K562 (cell line): ENCODE results near the gene HELZ. TPM values are rescaled to one million over a fixed set of nuclear protein-coding genes. Genes with fewer than 3 reads are reported as not detected.
A peak's percentile ranks its signal among the peaks of the same experiment; 100 is the strongest.
"Not testable (repeated sequence)": the region's sequence is repeated elsewhere in the genome, so short reads cannot be mapped to it uniquely, and the experiment has no call there.

Experiments
- ATAC-seq: fragments of 200-7000 bp; cut with Tn5 transposase; 3 replicates; pipeline ENCODE4 v1.9.1; 2020; ENCODE audit warnings: moderate library complexity
- BruUV-seq: library from RNA; stranded (reverse); fragments of 400-500 nt; replicated peaks from 2 replicates; lab custom pipeline; 2021; lab: Mats Ljungman, UMichigan
- CTCF ChIA-PET: fragments of 300-600 bp; formaldehyde crosslinking; extraction: SDS; loops from one replicate; lab custom pipeline; 2021; ENCODE audit warnings: low intra/inter-chr PET ratio; lab: Yijun Ruan, JAX
- POLR2A ChIA-PET: fragments of 300-600, 350-650 bp; sonication (Branson Sonifier 250); formaldehyde crosslinking; extraction: SDS; loops from one replicate; lab custom pipeline; 2021; ENCODE audit warnings: antibody characterized with exemption, inconsistent platforms; lab: Yijun Ruan, JAX
- DNase-seq, 4 experiments: peaks; one replicate each; pipeline versions ENCODE4 v3.0.0 to v3.0.0-alpha.2; 2011 to 2018; ENCODE audit warnings: low spot score in 3 of 4, mixed read lengths in 3 of 4; ENCODE audit errors: extremely low read depth in 1 of 4
- FAIRE-seq: peaks from 2 replicates; lab custom pipeline; 2011; peaks lifted over from hg19 to GRCh38; lab: Jason Lieb, UNC
- H2AFZ ChIP-seq: 2 replicates; pipeline ENCODE4 v1.6.0; 2011; ENCODE audit warnings: low read depth, low read length, control low read depth, inconsistent platforms
- H3K27ac ChIP-seq: fragments of 200-600 bp; 3 replicates; pipeline ENCODE4 v1.8.0; 2011; ENCODE audit warnings: low read depth, mild to moderate bottlenecking, control low read depth, inconsistent platforms, low read length, moderate library complexity, mixed read lengths; ENCODE audit errors: extremely low read depth
- H3K27me3 ChIP-seq, 2 experiments: fragments of 300-600 bp in 1 of 2; 2 replicates in 1 of 2; 3 replicates in 1 of 2; pipeline versions ENCODE4 v1.6.0 to v1.8.0; 2011; ENCODE audit warnings: inconsistent platforms in 2 of 2, low read length in 2 of 2, mild to moderate bottlenecking in 1 of 2, mixed read lengths in 1 of 2, moderate library complexity in 1 of 2; ENCODE audit not compliant: control insufficient read depth in 2 of 2, insufficient read depth in 2 of 2
- H3K36me3 ChIP-seq: fragments of 300-600 bp; 3 replicates; pipeline ENCODE4 v1.8.0; 2011; ENCODE audit warnings: mild to moderate bottlenecking, low read length, inconsistent platforms; ENCODE audit not compliant: control insufficient read depth, insufficient read depth
- H3K4me1 ChIP-seq, 2 experiments: fragments of 200-600 bp in 1 of 2; replicated peaks in 1 of 2; 2 replicates in 1 of 2; 3 replicates in 1 of 2; pipeline versions ENCODE4 v1.5.1 to v1.8.0; 2011; ENCODE audit warnings: inconsistent platforms in 2 of 2, low read length in 2 of 2, mild to moderate bottlenecking in 1 of 2, mixed read lengths in 1 of 2, moderate library complexity in 1 of 2; ENCODE audit not compliant: control insufficient read depth in 2 of 2, insufficient read depth in 2 of 2
- H3K4me2 ChIP-seq: 2 replicates; pipeline ENCODE4 v1.6.1; 2011; ENCODE audit warnings: low read length, control low read depth, inconsistent platforms, mixed read lengths; ENCODE audit not compliant: insufficient read depth
- H3K4me3 ChIP-seq: fragments of 200-600 bp; sonication (generic), shearing (Covaris generic); 2 replicates; pipeline ENCODE4 v1.5.1; 2016; ENCODE audit warnings: control low read depth, inconsistent platforms
- H3K79me2 ChIP-seq: fragments of 200-600 bp; 3 replicates; pipeline ENCODE4 v1.8.0; 2011; ENCODE audit warnings: low read length, inconsistent platforms; ENCODE audit not compliant: control insufficient read depth, insufficient read depth
- H3K9ac ChIP-seq, 2 experiments: 2 replicates each; pipeline versions ENCODE4 v1.6.0 to v1.6.1; 2011; ENCODE audit warnings: low read depth in 2 of 2, low read length in 2 of 2, control low read depth in 1 of 2, inconsistent platforms in 1 of 2, mild to moderate bottlenecking in 1 of 2, mixed read lengths in 1 of 2; ENCODE audit not compliant: insufficient read depth in 1 of 2
- H3K9me1 ChIP-seq: one replicate; pipeline ENCODE4 v1.6.0; 2011; ENCODE audit warnings: inconsistent platforms, mild to moderate bottlenecking, low read length, moderate library complexity; ENCODE audit not compliant: control insufficient read depth, insufficient read depth
- H3K9me3 ChIP-seq: replicated peaks from 2 replicates; pipeline ENCODE4 v1.5.1; 2011; ENCODE audit warnings: low read depth, low read length, inconsistent platforms; ENCODE audit not compliant: control insufficient read depth, insufficient read depth
- H4K20me1 ChIP-seq: replicated peaks from 2 replicates; pipeline ENCODE4 v1.6.1; 2011; ENCODE audit warnings: low read length, inconsistent platforms, mixed read lengths; ENCODE audit not compliant: control insufficient read depth, insufficient read depth
- ARID1B ChIP-seq: fragments of 450-650 bp; IDR thresholded peaks from 2 replicates; pipeline ENCODE4 v1.6.1; 2016; ENCODE audit warnings: antibody characterized with exemption, mild to moderate bottlenecking, inconsistent platforms
- CBFA2T2 ChIP-seq: fragments of 450-650 bp; conservative IDR thresholded peaks from 2 replicates; pipeline ENCODE4 v1.6.1; 2017; ENCODE audit warnings: mild to moderate bottlenecking
- EGR1 ChIP-seq: fragments of 450-650 bp; conservative IDR thresholded peaks from 2 replicates; pipeline ENCODE4 v1.6.1; 2017; ENCODE audit warnings: mild to moderate bottlenecking
- FOSL1 ChIP-seq: fragments of 200-800 bp; sonication (Bioruptor generic); conservative IDR thresholded peaks from 2 replicates; pipeline ENCODE4 v1.6.1; 2016; ENCODE audit warnings: missing genetic modification characterization, missing compliant biosample characterization
- KDM1A ChIP-seq, 2 experiments: fragments of 450-650 bp; IDR thresholded peaks; 2 replicates each; pipeline ENCODE4 v1.6.1; 2016; ENCODE audit warnings: mild to moderate bottlenecking in 2 of 2
- KDM5B ChIP-seq: fragments of 200-600 bp; sonication (generic); IDR thresholded peaks from 2 replicates; pipeline ENCODE4 v1.6.1; 2012; ENCODE audit warnings: low read depth, mild to moderate bottlenecking, moderate library complexity, low read length, control low read depth, inconsistent platforms; ENCODE audit not compliant: insufficient replicate concordance
- TRIM24 ChIP-seq, 2 experiments: fragments of 450-650 bp; IDR thresholded peaks; 2 replicates each; pipeline ENCODE4 v1.6.1; 2016
- WGBS: fragments of 100-300 bp; shearing (Covaris generic); methylation state at CpG from one replicate; pipeline ENCODE4 v1.1.6; 2016; ENCODE audit warnings: low coverage, mixed read lengths; ENCODE audit not compliant: insufficient coverage; ENCODE audit errors: missing lambda C conversion rate; 5-methylcytosine and 5-hydroxymethylcytosine counted together
- in situ Hi-C: fragments of 300-500 bp; cut with MboI; formaldehyde crosslinking; loops from 4 replicates; pipeline ENCODE4 v1.15.0; 2018; ENCODE audit warnings: inconsistent platforms, mixed read lengths
- intact Hi-C: fragments of 100-400 bp; cut with micrococcal nuclease; formaldehyde crosslinking; loops from 2 replicates; pipeline ENCODE4 v1.14.2; 2022
- polyA plus RNA-seq, 8 experiments: library from polyadenylated mRNA; depleted of rRNA in 4 of 8; stranded (reverse) in 5 of 8; unstranded in 3 of 8; fragments of >200 nt; fragmentation: Nextera tagmentation in 2 of 8; fragmentation: Illumina TruSeq in 1 of 8; extraction: Ambion mirVana in 2 of 8; extraction: Trizol in 1 of 8; gene quantifications; 2 replicates each; pipeline versions ENCODE4 v1.2.1 to v1.2.3, GENCODE V29; 2011 to 2014; ENCODE audit warnings: inconsistent platforms in 1 of 8, missing spikeins in 1 of 8
- total RNA-seq, 7 experiments: library from RNA; depleted of rRNA in 6 of 7; stranded (reverse); fragments of >200 nt in 6 of 7; fragmentation: Illumina TruSeq in 2 of 7; extraction: Trizol in 2 of 7; gene quantifications; 2 replicates each; pipeline versions ENCODE4 v1.2.1 to v1.2.3, GENCODE V29; 2011 to 2021; ENCODE audit warnings: low replicate concordance in 1 of 7
- TF ChIP-seq, protein P1 (sequence below), 2 experiments: fragments of 450-650 bp in 1 of 2; sonication (generic) in 1 of 2; formaldehyde crosslinking in 1 of 2; IDR thresholded peaks in 1 of 2; conservative IDR thresholded peaks in 1 of 2; 2 replicates each; pipeline versions ENCODE4 v1.6.1 to v1.8.1; 2016 to 2023; ENCODE audit warnings: mild to moderate bottlenecking in 2 of 2, moderate library complexity in 2 of 2, inconsistent platforms in 1 of 2, missing genetic modification reagents in 1 of 2

HELZ gene
- total and polyA plus RNA-seq, 9 of the 15 experiments (the other 6 are each of a cell fraction or from before 2014, with no cell fraction given) = 5.2 to 39.8 (median 17.3) TPM

DNA sequence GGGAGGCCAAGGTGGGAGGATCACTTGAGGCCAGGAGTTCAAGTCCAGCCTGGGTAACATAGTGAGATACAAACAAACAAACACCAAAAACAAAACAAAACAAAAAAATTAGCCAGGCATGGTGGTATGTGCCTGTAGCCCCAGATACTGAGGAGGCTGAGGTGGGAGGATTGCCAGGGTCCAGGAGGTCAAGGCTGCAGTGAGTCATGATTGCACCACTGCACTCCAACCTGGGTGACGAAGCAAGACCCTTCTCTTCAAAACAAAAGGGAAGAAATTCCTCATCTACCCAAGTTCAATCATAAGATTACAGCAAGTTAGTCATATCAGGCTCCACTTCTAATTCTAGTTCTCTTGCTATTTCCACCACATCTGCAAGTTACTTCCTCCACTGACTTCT, 149.7 kb downstream of the HELZ start (continued):
- TF ChIP-seq, protein P1, sequence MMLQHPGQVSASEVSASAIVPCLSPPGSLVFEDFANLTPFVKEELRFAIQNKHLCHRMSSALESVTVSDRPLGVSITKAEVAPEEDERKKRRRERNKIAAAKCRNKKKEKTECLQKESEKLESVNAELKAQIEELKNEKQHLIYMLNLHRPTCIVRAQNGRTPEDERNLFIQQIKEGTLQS (IDR thresholded peaks at IDR 0.05) = peak; percentile 84
- TF ChIP-seq, protein P1 (CRISPR knock-in tag; conservative IDR thresholded peaks at IDR 0.05) = not testable (repeated sequence)
- TF ChIP-seq EGR1 (0 out of 2 replicates have a peak, but pooled peaks have one; percentile 29), TRIM24 (IDR thresholded peaks at IDR 0.05) (peak in 1 of 2 experiments; percentile 45; a peak in 2 of 4 replicates), FOSL1 (tag) (peak; percentile 61), KDM1A (IDR thresholded peaks at IDR 0.05) (peak in 1 of 2 experiments; percentile 14; a peak in 1 of 4 replicates), CBFA2T2 (peak; percentile 33; the same call in 1 of the 2 replicates)

DNA sequence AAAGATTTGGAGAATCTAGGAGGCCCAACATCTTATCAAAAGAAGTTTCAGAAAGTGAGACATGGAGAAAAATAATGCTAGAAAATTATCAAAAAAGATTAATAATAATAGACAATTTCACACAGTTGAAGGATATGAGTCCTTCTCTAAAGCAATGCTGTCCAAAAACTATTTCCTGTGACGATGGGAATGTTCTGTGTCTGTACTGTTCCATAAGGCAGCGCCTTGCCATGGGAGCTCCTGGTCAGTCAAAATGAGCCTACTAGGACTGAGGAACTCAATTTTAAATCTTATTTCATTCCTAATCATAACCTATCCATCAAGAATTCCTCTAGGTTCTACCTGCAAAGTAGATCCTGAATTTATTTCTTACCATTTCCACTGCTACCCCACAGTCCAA, 151.6 kb downstream of the HELZ start:
- H3K9ac ChIP-seq = no peak overlapping the region
- no peak overlapping the region for H2AFZ ChIP-seq
- in situ Hi-C loops (no loop called here), intact Hi-C loops (no loop called here)
- H3K4me2 ChIP-seq = no peak overlapping the region
- TF ChIP-seq KDM5B (no peak), ARID1B (0 out of 2 replicates have a peak, but pooled peaks have one; percentile 1)
- DNase-seq (no peak), ATAC-seq (no peak), FAIRE-seq (no peak)
- 83% methylated on average over 2 of the region's 2 CpGs for WGBS
- H4K20me1 ChIP-seq = no peaks in the 10 kb centered on the region
- no peak overlapping the region for H3K4me3 ChIP-seq
- peaks cover 5% of the 10 kb centered on the region; the same call in 1 of the 3 replicates for H3K36me3 ChIP-seq
- H3K79me2 ChIP-seq = peaks cover 10% of the 10 kb centered on the region; the same call in 2 of the 3 replicates
- no peaks in the 10 kb centered on the region for H3K4me1 ChIP-seq
- H3K27ac ChIP-seq = no peak overlapping the region
- POLR2A ChIA-PET = interaction anchor here (1.1 to 1.4 kb wide), 2 partner anchors 14 to 15 kb away, joined by 3 to 4 read pairs; no protein-coding TSS in a partner anchor
- H3K9me1 ChIP-seq = no peaks in the 10 kb centered on the region
- H3K9me3 ChIP-seq = no peaks in the 10 kb centered on the region
- no TSS peak for BruUV-seq
- CTCF ChIA-PET = no interaction called here
- no peaks in the 10 kb centered on the region for H3K27me3 ChIP-seq
